Measurements from ENCODE around the gene ST6GAL1. TPM values are rescaled to one million over a fixed set of nuclear protein-coding genes. Genes with fewer than 3 reads are reported as not detected.
A peak's percentile ranks its signal among the peaks of the same experiment; 100 is the strongest.

ST6GAL1 gene
- polyA plus RNA-seq, 3 donors from 2014 or later, result 49.8 to 142 (median 74.4) TPM

- no peak overlapping the region for H3K4me3 Mint-ChIP-seq
- peaks cover 0 to 5% (median 0%) of the 10 kb centered on the region in 3 donors for H3K36me3 Mint-ChIP-seq
- H3K9me3 Mint-ChIP-seq, result no peaks in the 10 kb centered on the region
- peaks cover 0 to 2% (median 2%) of the 10 kb centered on the region in 3 donors for H3K27me3 Mint-ChIP-seq (ENCODE audit: low read depth in 3 of 3)
- peak; percentile 37 to 49 (median 43) for DNase-seq
- peaks cover 0 to 7% of the 10 kb centered on the region in 2 donors for H3K4me1 Mint-ChIP-seq
- H3K27ac Mint-ChIP-seq, result no peak overlapping the region
Observed at GRCh38 chr3:187112934-187113793, 182.8 kb downstream of the ST6GAL1 start.

GRCh38 chr3:187114511-187114910 is 184.2 kb downstream of the ST6GAL1 start:
- no peaks in the 10 kb centered on the region for H3K9me3 Mint-ChIP-seq
- H3K36me3 Mint-ChIP-seq, result peaks cover 0 to 9% (median 0%) of the 10 kb centered on the region in 3 donors
- no peak overlapping the region for H3K27ac Mint-ChIP-seq
- H3K4me1 Mint-ChIP-seq, result peaks cover 0 to 7% of the 10 kb centered on the region in 2 donors
- DNase-seq, result no peak
- H3K27me3 Mint-ChIP-seq (ENCODE audit: low read depth in 3 of 3), result peaks cover 0 to 2% (median 2%) of the 10 kb centered on the region in 3 donors
- H3K4me3 Mint-ChIP-seq, result no peak overlapping the region

- DNase-seq, result no peak
- Mint-ChIP-seq H3K4me3 (no peak overlapping the region), H3K36me3 (peaks cover 0 to 12% (median 0%) of the 10 kb centered on the region in 3 donors), H3K27ac (peak overlapping the region in 1 of 6 donors; percentile 32), H3K9me3 (no peaks in the 10 kb centered on the region), H3K4me1 (peaks cover under 1 to 2% of the 10 kb centered on the region in 2 donors), H3K27me3 (ENCODE audit: low read depth in 3 of 3) (no peaks in the 10 kb centered on the region)
Observed at GRCh38 chr3:187120326-187120725, 190.0 kb downstream of the ST6GAL1 start.

- peaks cover 0 to 2% (median 0%) of the 10 kb centered on the region in 3 donors for H3K27me3 Mint-ChIP-seq (ENCODE audit: low read depth in 3 of 3)
- no peak for DNase-seq
- peaks cover 0 to 15% (median 0%) of the 10 kb centered on the region in 3 donors for H3K36me3 Mint-ChIP-seq
- H3K4me1 Mint-ChIP-seq, result peaks cover 4 to 6% of the 10 kb centered on the region in 2 donors
- H3K4me3 Mint-ChIP-seq, result no peak overlapping the region
- peak overlapping the region in 1 of 6 donors; percentile 20 for H3K27ac Mint-ChIP-seq
- H3K9me3 Mint-ChIP-seq, result no peaks in the 10 kb centered on the region
Observed at GRCh38 chr3:187122261-187122660, 191.9 kb downstream of the ST6GAL1 start.

GRCh38 chr3:187125319-187126031 is 195.1 kb downstream of the ST6GAL1 start:
- Mint-ChIP-seq H3K27ac (peak overlapping the region in 1 of 6 donors; percentile 23), H3K9me3 (no peaks in the 10 kb centered on the region), H3K4me1 (peaks cover 21 to 24% of the 10 kb centered on the region in 2 donors), H3K27me3 (ENCODE audit: low read depth in 3 of 3) (peaks cover 0 to 4% (median 4%) of the 10 kb centered on the region in 3 donors), H3K36me3 (peaks cover 0 to 8% (median 2%) of the 10 kb centered on the region in 3 donors), H3K4me3 (no peak overlapping the region)
- no peak for DNase-seq

Other genes starting within 250 kb of the ST6GAL1 start
- gene KNG1, start 213.2 kb upstream of the ST6GAL1 start, polyA plus RNA-seq, result not detected
- 100 to 1,000 TPM; 132 to 151 (median 140) TPM for gene EIF4A2, start 146.9 kb upstream of the ST6GAL1 start, polyA plus RNA-seq
- 10 to 100 TPM; 17.7 to 19.5 (median 18.1) TPM for gene RFC4, start 124.0 kb upstream of the ST6GAL1 start, polyA plus RNA-seq
- gene ADIPOQ, start 87.8 kb upstream of the ST6GAL1 start, polyA plus RNA-seq, result not detected
- gene RPL39L, start 209.0 kb downstream of the ST6GAL1 start, polyA plus RNA-seq, result 10 to 100 TPM; 15.3 to 33.5 (median 31.8) TPM

Measured in immature natural killer cell (primary cell).